GM21529 (cell line): ENCODE results near the gene RNF220.

Source experiments
- ATAC-seq: cut with Tn5 transposase; IDR thresholded peaks from one replicate; pipeline ENCODE4 v1.9.1; 2021; ENCODE audit not compliant: unreplicated experiment

RNF220 gene

DNA sequence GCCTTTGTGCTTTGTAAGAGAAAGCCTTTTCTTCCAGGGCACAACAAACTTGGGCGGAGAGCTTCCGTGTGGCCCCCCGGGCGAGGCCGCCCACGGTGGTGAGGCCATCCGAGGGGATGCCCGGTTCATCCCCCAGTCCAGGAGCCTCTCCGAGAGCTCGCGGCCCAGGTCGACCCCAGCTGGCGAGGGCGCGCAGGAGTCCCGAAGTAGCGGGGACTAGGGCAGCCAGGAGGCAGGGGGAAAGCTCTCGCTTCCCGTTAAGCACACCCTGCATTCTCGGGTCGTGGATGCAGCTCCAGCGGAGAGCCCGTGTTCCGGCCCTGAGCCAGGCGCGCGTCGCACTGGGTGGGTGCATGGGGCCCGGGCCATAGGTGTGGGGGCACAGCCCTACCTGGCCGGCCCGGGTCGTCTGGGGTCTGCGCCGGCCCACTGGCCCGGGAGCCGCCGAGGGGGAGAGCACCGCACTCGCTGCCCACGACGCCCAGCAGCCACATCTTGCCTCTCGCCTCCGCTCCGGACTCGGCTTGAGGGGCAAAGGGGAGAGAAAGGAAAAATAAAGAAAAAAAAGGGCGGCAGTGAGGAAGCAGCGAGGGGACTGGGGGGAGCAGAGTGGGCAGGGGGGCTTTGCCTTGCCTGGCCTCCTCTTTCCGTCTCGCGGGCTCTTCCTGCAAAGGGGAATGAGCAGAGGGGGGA, 1.8 kb downstream of the RNF220 start:
- no peak for ATAC-seq

GRCh38 chr1:44407430-44408211, 2.6 kb downstream of the RNF220 start:
- no peak for ATAC-seq

DNA sequence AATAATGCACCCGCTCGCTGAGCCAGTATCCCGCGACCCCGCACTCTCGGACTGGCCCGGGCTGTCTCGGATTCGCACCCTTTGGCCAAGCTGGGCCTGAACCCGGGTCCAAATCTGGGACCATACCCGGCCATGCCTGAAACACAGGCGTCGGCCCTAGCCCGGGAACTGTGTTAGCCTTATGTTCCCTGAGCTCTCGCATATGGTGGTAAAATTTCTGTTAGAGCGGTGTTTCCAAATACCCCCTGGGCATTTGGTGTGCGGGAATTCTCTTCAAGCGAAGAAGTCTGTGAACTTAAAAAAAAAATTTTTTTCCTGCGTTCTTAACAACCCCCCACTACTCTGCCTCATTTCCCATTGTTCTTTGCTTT, 3.1 kb downstream of the RNF220 start:
- no peak for ATAC-seq

DNA sequence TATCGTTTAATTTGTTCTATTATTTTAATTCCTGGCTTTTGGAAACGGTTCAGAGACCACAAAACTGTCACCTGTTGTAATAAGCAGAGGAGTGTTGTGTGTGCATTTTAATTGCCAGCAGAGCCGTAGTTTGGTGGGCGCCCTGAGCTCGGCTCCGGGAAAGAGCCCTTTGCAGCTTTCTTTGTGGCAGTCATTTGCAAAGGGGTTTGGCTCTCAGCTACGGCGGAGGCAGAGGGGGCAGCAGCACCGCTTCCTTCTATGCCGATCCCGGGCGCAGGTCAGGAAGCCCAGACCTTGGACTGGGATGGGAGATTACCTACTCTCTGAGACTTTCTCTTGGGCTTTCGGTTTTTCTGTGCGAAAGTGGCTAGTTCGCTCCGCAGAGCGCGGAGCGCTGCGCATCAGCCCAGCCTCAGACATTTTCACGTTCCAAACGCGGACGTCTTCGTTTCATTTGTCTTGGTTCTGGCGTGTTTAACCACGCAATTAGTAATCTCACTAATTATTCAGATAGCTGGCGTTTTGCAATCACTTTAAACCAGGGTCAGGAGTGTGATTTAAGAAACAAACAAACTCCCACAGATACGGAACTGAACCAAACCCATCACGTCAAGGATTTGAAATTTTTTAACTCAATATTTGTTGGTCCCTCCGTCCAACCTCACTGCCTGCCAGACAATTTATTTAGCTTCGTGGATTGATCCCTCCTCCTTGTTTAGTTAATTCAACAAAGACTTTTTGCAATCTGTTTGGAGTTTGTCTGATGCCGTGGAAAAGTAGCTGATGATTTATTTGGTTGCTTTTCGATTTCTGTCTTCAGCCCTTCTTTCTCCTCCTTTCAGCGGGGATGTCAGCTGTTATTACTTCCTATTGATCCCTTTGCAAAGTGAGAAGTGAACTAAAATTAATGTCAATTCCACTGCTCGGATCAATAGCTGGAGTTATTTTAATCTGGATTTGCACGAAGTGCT, 3.9 kb downstream of the RNF220 start:
- no peak for ATAC-seq

GRCh38 chr1:44409757-44410156, 4.7 kb downstream of the RNF220 start:
- no peak for ATAC-seq

DNA sequence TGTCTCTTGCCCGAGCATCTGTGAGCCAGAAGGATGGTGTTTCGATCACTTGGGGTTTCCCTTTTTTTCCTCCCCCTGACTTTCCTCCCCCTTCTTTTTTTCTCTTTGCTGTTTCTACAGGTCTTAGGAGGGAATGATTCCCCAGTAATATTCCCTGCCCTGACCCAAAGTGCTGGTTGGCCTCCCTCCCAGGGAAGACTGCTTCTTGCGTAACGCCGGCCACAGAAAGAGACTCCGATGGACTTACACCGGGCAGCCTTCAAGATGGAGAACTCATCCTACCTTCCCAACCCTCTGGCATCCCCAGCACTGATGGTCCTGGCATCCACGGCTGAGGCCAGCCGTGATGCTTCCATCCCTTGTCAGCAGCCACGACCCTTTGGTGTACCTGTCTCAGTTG, 6.8 kb downstream of the RNF220 start:
- no peak for ATAC-seq

DNA sequence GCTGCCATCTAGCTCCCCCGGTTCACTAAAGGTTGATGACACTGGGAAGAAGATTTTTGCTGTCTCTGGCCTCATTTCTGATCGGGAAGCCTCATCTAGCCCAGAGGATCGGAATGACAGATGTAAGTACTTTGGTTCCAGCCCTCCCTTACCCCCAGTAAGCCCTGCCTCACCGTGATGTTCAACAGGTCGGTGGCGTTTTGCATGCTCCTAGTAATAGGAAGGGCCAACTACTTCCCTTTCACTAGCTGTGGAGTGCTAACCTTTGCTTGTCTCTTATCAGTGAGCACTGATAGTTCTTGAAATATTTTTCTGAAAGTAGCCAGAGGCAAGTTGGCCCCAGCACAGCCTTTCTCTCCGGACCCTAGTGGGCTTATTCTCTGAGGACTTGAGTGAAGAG, 7.5 kb downstream of the RNF220 start:
- ATAC-seq, result no peak

- no peak for ATAC-seq
These were observed 8.7 kb downstream of the RNF220 start for GRCh38 chr1:44413740-44414139.

DNA sequence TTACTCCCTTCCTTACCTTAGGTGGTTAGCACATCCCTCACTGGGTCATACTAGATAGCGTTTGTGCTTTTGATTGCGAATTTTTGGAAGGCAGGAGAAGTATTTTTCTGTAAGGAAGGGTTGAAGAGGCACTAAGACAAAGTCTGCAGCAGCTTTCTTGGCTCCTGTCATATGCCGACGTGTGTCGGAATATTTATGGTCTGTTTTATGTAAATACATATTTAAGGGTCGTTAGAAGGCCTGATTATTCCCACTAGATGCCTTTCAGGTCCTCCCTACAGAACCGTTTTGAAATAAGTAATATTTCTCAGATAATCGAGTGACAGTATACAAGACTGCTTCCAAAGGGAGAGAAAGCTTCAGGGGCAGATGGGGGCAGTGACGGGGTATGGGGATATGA, 10.0 kb downstream of the RNF220 start:
- no peak for ATAC-seq

GRCh38 chr1:44416408-44416807, 11.4 kb downstream of the RNF220 start:
- ATAC-seq, result no peak

DNA sequence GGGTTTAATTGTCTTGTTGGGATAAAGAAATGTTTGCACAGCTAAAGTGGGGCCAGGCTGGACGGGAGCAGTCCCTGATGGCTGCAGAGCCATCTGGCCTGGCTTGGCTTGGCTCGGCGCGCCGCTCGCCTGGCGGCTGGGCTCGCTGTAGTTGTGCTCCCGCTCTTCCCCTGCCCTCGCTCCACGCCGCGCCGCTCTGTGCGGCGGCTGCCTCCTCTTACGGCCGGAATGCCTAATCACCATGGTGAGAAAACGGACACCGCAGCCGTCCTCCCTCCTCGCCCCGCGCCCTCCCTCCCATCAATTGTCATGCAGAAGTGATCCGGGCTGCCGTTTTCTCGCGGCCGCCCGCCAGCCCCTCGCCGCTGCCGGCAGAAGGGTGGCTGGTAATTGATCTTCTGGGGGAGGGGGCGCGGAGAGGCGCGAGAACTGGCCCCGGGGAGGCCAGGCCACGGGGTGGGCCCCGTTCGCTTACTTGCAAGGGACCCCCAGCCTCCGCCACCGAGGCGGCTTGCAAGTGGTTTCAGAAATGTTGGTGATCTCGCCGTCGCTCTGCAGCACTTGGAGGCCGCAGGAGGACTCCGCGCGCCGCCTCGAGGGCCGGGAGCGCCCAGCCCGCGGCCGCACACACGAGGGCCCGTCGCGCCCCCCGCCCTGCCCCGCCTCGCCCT, 12.4 kb downstream of the RNF220 start:
- no peak for ATAC-seq

DNA sequence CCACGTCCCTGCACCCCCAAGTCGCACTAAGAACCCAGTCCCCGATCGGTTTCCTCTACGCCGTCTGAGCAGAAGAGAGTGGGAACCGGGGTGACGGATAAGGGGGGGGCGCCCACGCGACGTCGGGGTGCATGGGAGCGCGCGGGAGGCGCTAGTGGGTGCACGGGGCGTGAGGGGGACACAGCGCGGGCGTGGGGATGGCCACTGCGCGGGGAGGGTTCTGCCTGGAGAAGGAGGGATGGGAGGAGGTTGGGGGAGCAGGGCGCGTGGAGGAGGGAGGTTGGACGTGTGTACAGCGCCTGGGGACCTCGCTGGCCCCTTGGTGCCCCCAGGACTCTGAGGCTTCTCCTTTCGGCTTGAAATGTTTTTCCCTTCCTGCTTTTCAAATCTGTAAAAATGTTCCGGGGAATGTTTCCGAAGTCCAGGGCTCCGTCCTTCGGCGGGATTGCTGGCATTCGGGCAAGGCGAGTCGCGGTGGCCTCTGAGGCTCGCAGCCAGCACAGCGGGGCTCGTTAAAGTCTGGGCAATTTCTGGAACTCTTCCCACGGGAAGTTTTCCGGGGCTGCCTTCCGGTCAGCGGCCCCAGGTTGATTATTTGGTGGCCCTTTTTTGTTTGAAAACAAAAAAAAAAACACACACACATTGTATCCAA, 13.1 kb downstream of the RNF220 start:
- ATAC-seq, result no peak

- ATAC-seq, result no peak
These were observed 14.8 kb downstream of the RNF220 start for GRCh38 chr1:44419901-44420300.

GRCh38 chr1:44420535-44420934, 15.5 kb downstream of the RNF220 start:
- ATAC-seq, result no peak

DNA sequence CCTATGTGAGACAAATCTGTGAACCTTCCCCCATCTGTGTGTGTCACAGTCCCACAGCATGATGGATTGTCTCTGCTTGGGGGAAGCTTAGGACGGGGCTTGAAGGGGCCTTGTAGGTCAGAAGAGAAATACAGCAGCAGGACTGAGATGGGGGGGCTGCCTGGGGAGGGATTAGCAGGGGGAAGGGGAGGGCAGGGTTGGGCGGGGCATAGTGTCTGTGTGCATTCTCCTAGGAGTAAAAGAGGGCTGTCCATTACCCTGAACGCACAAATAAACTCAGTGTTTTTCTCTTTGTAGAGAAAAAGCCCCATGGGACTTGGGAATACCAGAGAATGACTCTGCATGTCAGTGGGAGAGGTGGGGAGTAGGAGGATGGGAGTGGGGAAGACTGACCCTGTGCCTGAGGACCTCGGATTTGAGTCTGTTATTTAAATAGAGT, 16.4 kb downstream of the RNF220 start:
- no peak for ATAC-seq

DNA sequence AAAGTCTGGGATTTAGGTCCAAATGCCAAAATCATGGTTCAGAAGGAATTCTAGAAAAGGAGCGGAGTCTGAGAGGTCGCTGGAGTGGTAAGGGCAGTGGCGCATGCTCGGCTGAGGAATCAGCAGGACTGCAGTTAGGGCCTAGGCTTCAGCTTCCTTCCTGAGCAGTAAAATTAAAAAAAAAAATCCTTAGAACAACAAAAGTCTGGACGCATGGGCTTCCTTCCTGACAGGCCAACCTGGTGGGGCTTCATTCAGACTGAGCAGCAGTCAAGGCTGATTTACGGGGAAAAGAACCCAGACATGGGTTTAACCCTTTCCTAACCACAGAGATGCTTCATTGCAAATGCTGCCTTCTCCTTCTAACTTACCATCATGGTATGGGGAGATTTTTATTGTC, 17.1 kb downstream of the RNF220 start:
- ATAC-seq, result no peak

DNA sequence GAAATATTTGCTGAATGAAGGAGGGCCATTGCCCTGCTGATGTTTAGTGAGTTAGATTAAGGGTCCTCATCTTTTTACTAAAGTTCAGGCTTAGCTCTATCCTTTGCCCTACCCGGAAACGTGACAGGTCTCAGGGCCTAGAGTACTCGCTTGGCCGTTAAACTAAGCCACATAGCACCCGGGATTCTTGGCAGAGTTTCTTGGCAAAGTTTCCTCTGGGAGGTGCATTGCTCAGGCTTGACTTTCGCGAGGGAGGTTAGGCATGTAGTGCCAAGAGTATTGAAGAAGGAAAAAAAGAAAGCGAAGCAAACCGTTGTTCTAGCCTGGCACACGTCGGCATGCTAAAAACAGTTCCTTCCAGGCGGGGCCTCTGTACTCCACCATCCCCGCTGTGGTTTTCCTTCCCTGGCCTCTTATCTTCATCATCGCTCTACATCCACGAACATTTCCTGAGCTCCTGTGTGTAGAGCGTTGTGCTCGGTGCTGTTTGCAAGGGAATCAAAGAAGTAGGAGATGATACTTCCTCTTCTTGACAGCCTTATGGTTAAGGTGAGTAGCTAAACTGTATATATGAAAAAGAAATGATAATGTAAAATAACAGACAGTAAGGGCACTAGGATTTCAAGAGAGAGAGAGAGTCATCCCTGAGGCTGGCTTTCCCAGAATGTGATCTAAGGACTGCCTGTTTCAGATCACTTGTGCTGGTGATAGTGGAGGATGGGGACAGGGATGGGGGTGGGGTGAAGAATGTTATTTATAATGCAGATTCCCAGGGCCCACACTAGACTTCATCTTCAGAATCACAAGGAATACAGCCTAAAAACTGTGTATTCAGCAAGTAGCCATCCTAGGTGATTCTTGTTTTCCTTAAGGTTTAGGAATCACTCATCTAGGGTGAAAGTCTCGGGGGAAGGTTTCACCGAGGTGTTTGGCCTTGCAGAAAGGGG, 18.8 kb downstream of the RNF220 start:
- ATAC-seq, result no peak

- no peak for ATAC-seq
These were observed 19.7 kb downstream of the RNF220 start for GRCh38 chr1:44424747-44425146.

GRCh38 chr1:44425341-44426082, 20.5 kb downstream of the RNF220 start:
- no peak for ATAC-seq
